HG03457 (cell line): ENCODE results near the gene STPG3.
"Not testable (repeated sequence)": the region's sequence is repeated elsewhere in the genome, so short reads cannot be mapped to it uniquely, and the experiment has no call there.

Experiments
- ATAC-seq: cut with Tn5 transposase; IDR thresholded peaks from one replicate; pipeline ENCODE4 v1.9.1; 2021; ENCODE audit warnings: moderate number of reproducible peaks; ENCODE audit not compliant: unreplicated experiment

STPG3 gene

GRCh38 chr9:137244486-137245449 is 6.3 kb upstream of the STPG3 start:
- ATAC-seq: no peak

- no peak for ATAC-seq
Measured at GRCh38 chr9:137245450-137246421, 5.3 kb upstream of the STPG3 start.

GRCh38 chr9:137247135-137247915 is 3.8 kb upstream of the STPG3 start:
- no peak for ATAC-seq

- ATAC-seq: no peak
Measured at GRCh38 chr9:137247916-137248175, 3.2 kb upstream of the STPG3 start.

- no peak for ATAC-seq
Measured at GRCh38 chr9:137250329-137251193, 525 bp upstream of the STPG3 start.

- no peak for ATAC-seq
Measured at GRCh38 chr9:137251490-137252268, 593 bp downstream of the STPG3 start.

- ATAC-seq: no peak
Measured at GRCh38 chr9:137252555-137253506, 1.7 kb downstream of the STPG3 start.

GRCh38 chr9:137253717-137254623 is 2.9 kb downstream of the STPG3 start:
- no peak for ATAC-seq

GRCh38 chr9:137254624-137255447 is 3.8 kb downstream of the STPG3 start, which contains the start of gene NELFB:
NELFB (plus strand) TSS chr9:137255327.
- peak; percentile 42 for ATAC-seq

GRCh38 chr9:137255448-137256114 is 4.5 kb downstream of the STPG3 start:
- ATAC-seq: peak; percentile 4

GRCh38 chr9:137256362-137256761 is 5.3 kb downstream of the STPG3 start:
- no peak for ATAC-seq

- no peak for ATAC-seq
Measured at GRCh38 chr9:137256856-137257255, 5.8 kb downstream of the STPG3 start.

GRCh38 chr9:137262173-137262908 is 11.3 kb downstream of the STPG3 start:
- not testable (repeated sequence) for ATAC-seq

GRCh38 chr9:137262909-137263285 is 11.8 kb downstream of the STPG3 start:
- no peak for ATAC-seq

- ATAC-seq: no peak
Measured at GRCh38 chr9:137263506-137263905, 12.4 kb downstream of the STPG3 start.
